Gastroesophageal sphincter (tissue), 3 donors: ENCODE results near the gene CTDSP1.

ENCODE experiments used
- CTCF ChIP-seq, 4 experiments: fragments of 200-600 bp in 2 of 4; fragments of 450-650 bp in 2 of 4; sonication (generic) in 1 of 4; IDR thresholded peaks; one replicate each; pipeline ENCODE4 v1.5.1; 2017 to 2019; ENCODE audit warnings: antibody characterized with exemption in 4 of 4, mild to moderate bottlenecking in 2 of 4, moderate library complexity in 2 of 4
- EP300 ChIP-seq: sonication (generic); formaldehyde crosslinking; IDR thresholded peaks from one replicate; pipeline ENCODE4 v1.6.1; 2017; ENCODE audit warnings: antibody characterized with exemption, mild to moderate bottlenecking
- POLR2A ChIP-seq, 2 donors: fragments of 450-650 bp; IDR thresholded peaks; one replicate each; pipeline ENCODE4 v1.6.1; 2017; ENCODE audit warnings: antibody characterized with exemption in 2 of 2, mild to moderate bottlenecking in 2 of 2, moderate library complexity in 1 of 2
- POLR2AphosphoS5 ChIP-seq: sonication (generic); formaldehyde crosslinking; IDR thresholded peaks from one replicate; pipeline ENCODE4 v1.6.1; 2017; ENCODE audit warnings: antibody characterized with exemption

- TF ChIP-seq POLR2AphosphoS5: no peak
- no peak for TF ChIP-seq CTCF (IDR thresholded peaks at IDR 0.05)
- TF ChIP-seq POLR2A (IDR thresholded peaks at IDR 0.05): no peak
- no peak for TF ChIP-seq EP300
Measured at GRCh38 chr2:218382785-218383184, 16.9 kb upstream of the CTDSP1 start.
